HepG2 (cell line): Measurements from ENCODE around the gene CAD. TPM values are rescaled to one million over a fixed set of nuclear protein-coding genes. Genes with fewer than 3 reads are reported as not detected.
A peak's percentile ranks its signal among the peaks of the same experiment; 100 is the strongest.

Source experiments
- CREB3 ChIP-seq: sonication (generic); formaldehyde crosslinking; IDR thresholded peaks from 2 replicates; pipeline ENCODE4 v1.5.0; 2020; ENCODE audit warnings: missing genetic modification reagents
- KDM5B ChIP-seq: sonication (generic); formaldehyde crosslinking; IDR thresholded peaks from 2 replicates; pipeline ENCODE4 v1.4.0; 2020; ENCODE audit warnings: missing genetic modification reagents, mild to moderate bottlenecking, borderline replicate concordance
- SOX5 ChIP-seq: IDR thresholded peaks from 2 replicates; pipeline ENCODE4 v1.6.1; 2016; ENCODE audit warnings: borderline replicate concordance
- TCF7 ChIP-seq: sonication (generic); IDR thresholded peaks from 2 replicates; pipeline ENCODE4 v1.6.1; 2016; ENCODE audit warnings: antibody characterized with exemption, low read depth
- YEATS4 ChIP-seq: sonication (generic); formaldehyde crosslinking; IDR thresholded peaks from 2 replicates; pipeline ENCODE4 v1.4.0; 2020; ENCODE audit warnings: missing genetic modification reagents, borderline replicate concordance
- ZBTB38 ChIP-seq: sonication (generic); formaldehyde crosslinking; IDR thresholded peaks from 2 replicates; pipeline ENCODE4 v1.5.1; 2020; ENCODE audit warnings: mild to moderate bottlenecking, missing genetic modification reagents
- ZBTB40 ChIP-seq, 2 experiments: fragments of 450-650 bp in 1 of 2; sonication (generic) in 1 of 2; formaldehyde crosslinking in 1 of 2; IDR thresholded peaks; 2 replicates each; pipeline versions ENCODE4 v1.6.1 to v1.8.0; 2016 to 2022; ENCODE audit warnings: antibody characterized with exemption in 1 of 2, mild to moderate bottlenecking in 1 of 2, missing genetic modification reagents in 1 of 2
- ZNF543 ChIP-seq: sonication (generic); formaldehyde crosslinking; IDR thresholded peaks from 2 replicates; pipeline ENCODE4 v1.4.0; 2020; ENCODE audit warnings: mild to moderate bottlenecking, missing genetic modification reagents
- ZNF569 ChIP-seq: sonication (generic); formaldehyde crosslinking; IDR thresholded peaks from 2 replicates; pipeline ENCODE4 v1.5.0; 2020; ENCODE audit warnings: mild to moderate bottlenecking, missing genetic modification reagents, moderate library complexity, borderline replicate concordance
- ZNF800 ChIP-seq: sonication (generic); formaldehyde crosslinking; IDR thresholded peaks from 2 replicates; pipeline ENCODE4 v1.4.0; 2020; ENCODE audit warnings: missing genetic modification reagents
- ZSCAN25 ChIP-seq: sonication (generic); formaldehyde crosslinking; IDR thresholded peaks from 2 replicates; pipeline ENCODE4 v1.8.0; 2022; ENCODE audit warnings: mild to moderate bottlenecking, missing genetic modification reagents
- polyA plus RNA-seq, 8 experiments: library from polyadenylated mRNA; depleted of rRNA in 3 of 8; stranded (reverse) in 7 of 8; unstranded in 1 of 8; fragments of >200 nt; fragmentation: Illumina TruSeq in 4 of 8; extraction: Trizol in 4 of 8; gene quantifications; 2 replicates each; pipeline versions ENCODE4 v1.2.1 to v1.2.3, GENCODE V29; 2011 to 2016; ENCODE audit warnings: low read depth in 4 of 8, missing spikeins in 1 of 8, mixed read lengths in 1 of 8; ENCODE audit not compliant: insufficient read depth in 1 of 8
- total RNA-seq, 5 experiments: library from RNA; depleted of rRNA; stranded (reverse); fragments of >200 nt; fragmentation: Illumina TruSeq; extraction: Trizol; gene quantifications; 2 replicates each; pipeline ENCODE4 v1.2.3, GENCODE V29; 2016; ENCODE audit warnings: low read depth in 1 of 5
- TF ChIP-seq, protein P1 (sequence below): IDR thresholded peaks from 2 replicates; pipeline ENCODE4 v1.6.1; 2016
- TF ChIP-seq, protein P2 (sequence below): sonication (generic); formaldehyde crosslinking; IDR thresholded peaks from 2 replicates; pipeline ENCODE4 v1.5.0; 2020; ENCODE audit warnings: mild to moderate bottlenecking, missing genetic modification reagents

The CAD gene
- total and polyA plus RNA-seq, 2 of the 13 experiments (the other 11 are each of a cell fraction or from before 2014, with no cell fraction given), result 21.7 to 37.0 TPM

- TF ChIP-seq KDM5B (CRISPR knock-in tag) (no peak), CREB3 (0 out of 2 replicates have a peak, but pooled peaks have one; percentile 62), ZNF569 (no peak), SOX5 (peak; percentile 99), ZBTB38 (CRISPR knock-in tag) (peak; percentile 99), ZBTB40 (IDR thresholded peaks at IDR 0.05) (no peak), ZBTB40 (CRISPR knock-in tag; IDR thresholded peaks at IDR 0.05) (peak; percentile 27; the same call in 1 of the 2 replicates), YEATS4 (CRISPR knock-in tag) (peak; percentile 59; the same call in 1 of the 2 replicates), ZNF800 (CRISPR knock-in tag) (peak; percentile 74; the same call in 1 of the 2 replicates), TCF7 (peak; percentile 89), ZNF543 (CRISPR knock-in tag) (no peak), ZSCAN25 (CRISPR knock-in tag) (peak; percentile 56; the same call in 1 of the 2 replicates)
- TF ChIP-seq, protein P1, sequence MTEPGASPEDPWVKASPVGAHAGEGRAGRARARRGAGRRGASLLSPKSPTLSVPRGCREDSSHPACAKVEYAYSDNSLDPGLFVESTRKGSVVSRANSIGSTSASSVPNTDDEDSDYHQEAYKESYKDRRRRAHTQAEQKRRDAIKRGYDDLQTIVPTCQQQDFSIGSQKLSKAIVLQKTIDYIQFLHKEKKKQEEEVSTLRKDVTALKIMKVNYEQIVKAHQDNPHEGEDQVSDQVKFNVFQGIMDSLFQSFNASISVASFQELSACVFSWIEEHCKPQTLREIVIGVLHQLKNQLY (CRISPR knock-in tag), result peak; percentile 93
- TF ChIP-seq, protein P2, sequence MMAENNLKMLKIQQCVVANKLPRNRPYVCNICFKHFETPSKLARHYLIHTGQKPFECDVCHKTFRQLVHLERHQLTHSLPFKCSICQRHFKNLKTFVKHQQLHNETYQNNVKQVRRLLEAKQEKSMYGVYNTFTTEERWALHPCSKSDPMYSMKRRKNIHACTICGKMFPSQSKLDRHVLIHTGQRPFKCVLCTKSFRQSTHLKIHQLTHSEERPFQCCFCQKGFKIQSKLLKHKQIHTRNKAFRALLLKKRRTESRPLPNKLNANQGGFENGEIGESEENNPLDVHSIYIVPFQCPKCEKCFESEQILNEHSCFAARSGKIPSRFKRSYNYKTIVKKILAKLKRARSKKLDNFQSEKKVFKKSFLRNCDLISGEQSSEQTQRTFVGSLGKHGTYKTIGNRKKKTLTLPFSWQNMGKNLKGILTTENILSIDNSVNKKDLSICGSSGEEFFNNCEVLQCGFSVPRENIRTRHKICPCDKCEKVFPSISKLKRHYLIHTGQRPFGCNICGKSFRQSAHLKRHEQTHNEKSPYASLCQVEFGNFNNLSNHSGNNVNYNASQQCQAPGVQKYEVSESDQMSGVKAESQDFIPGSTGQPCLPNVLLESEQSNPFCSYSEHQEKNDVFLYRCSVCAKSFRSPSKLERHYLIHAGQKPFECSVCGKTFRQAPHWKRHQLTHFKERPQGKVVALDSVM (CRISPR knock-in tag), result peak; percentile 95
Observed at GRCh38 chr2:27171351-27171848, 45.8 kb upstream of the CAD start (continued).
